ENCODE data around the gene MRPS18B. TPM values are rescaled to one million over a fixed set of nuclear protein-coding genes. Genes with fewer than 3 reads are reported as not detected.
"Not testable (repeated sequence)": the region's sequence is repeated elsewhere in the genome, so short reads cannot be mapped to it uniquely, and the experiment has no call there.

MRPS18B gene
- total RNA-seq, 1 experiment from 2014 or later, result 69.1 TPM

GRCh38 chr6:30592287-30592686, 25.4 kb upstream of the MRPS18B start:
- ChIA-PET POLR2A (no interaction called here), CTCF (no interaction called here)

GRCh38 chr6:30597315-30598144, 20.1 kb upstream of the MRPS18B start:
- peak; percentile 88 for ATAC-seq
- BruUV-seq (replicated peaks), result not testable (repeated sequence)

More at GRCh38 chr6:30592287-30592686, 25.4 kb upstream of the MRPS18B start:
- H3K36me3 ChIP-seq (ENCODE audit: control insufficient read depth, insufficient read depth, low read length), result peaks cover 11% of the 10 kb centered on the region; the same call in 1 of the 2 replicates
- no peaks in the 10 kb centered on the region for H3K27me3 ChIP-seq (ENCODE audit: control insufficient read depth, insufficient read depth, low read length)
- intact Hi-C loops (cut with micrococcal nuclease; ENCODE audit: unreplicated experiment), result no loop called here
- no peak overlapping the region for H3K27ac ChIP-seq (ENCODE audit: low read length)
- no peaks in the 10 kb centered on the region for H3K9me3 ChIP-seq (ENCODE audit: control insufficient read depth, insufficient read depth, low read depth, low read length)
- H3K4me1 ChIP-seq (ENCODE audit: control insufficient read depth, insufficient read depth, low read length), result no peaks in the 10 kb centered on the region
- DNase-seq (ENCODE audit: low read depth, low spot score) (no peak), ATAC-seq (no peak)
- TF ChIP-seq POLR2AphosphoS5 (IDR thresholded peaks at IDR 0.05; ENCODE audit: low read depth, low read length) (no peak), TCF7L2 (IDR thresholded peaks at IDR 0.05; ENCODE audit: low read depth, low read length) (no peak), CTCF (IDR thresholded peaks at IDR 0.05) (no peak), SIN3A (IDR thresholded peaks at IDR 0.05; ENCODE audit: borderline replicate concordance, insufficient read depth, low read depth, low read length) (no peak), REST (IDR thresholded peaks at IDR 0.05; ENCODE audit: insufficient read depth in 1 of 2, low read depth in 2 of 2, low read length in 1 of 2) (no peak)
- in situ Hi-C loops (cut with HindIII; ENCODE audit: low pct_unique_long_range_greater_than_20kb, low sequenced_read_pairs), result no loop called here
- H3K4me3 ChIP-seq (ENCODE audit: low read depth in 2 of 2, low read length in 2 of 2), result no peak overlapping the region
- BruUV-seq (replicated peaks), result no TSS peak

More at GRCh38 chr6:30597315-30598144, 20.1 kb upstream of the MRPS18B start:
- TF ChIP-seq POLR2AphosphoS5 (IDR thresholded peaks at IDR 0.05; ENCODE audit: low read depth, low read length), result peak; percentile 41; the same call in 1 of the 2 replicates
- TF ChIP-seq CTCF (IDR thresholded peaks at IDR 0.05), result peak; percentile 89
- H3K9me3 ChIP-seq (ENCODE audit: control insufficient read depth, insufficient read depth, low read depth, low read length); H3K27me3 ChIP-seq (ENCODE audit: control insufficient read depth, insufficient read depth, low read length); H3K4me1 ChIP-seq (ENCODE audit: control insufficient read depth, insufficient read depth, low read length); in situ Hi-C loops (cut with HindIII; ENCODE audit: low pct_unique_long_range_greater_than_20kb, low sequenced_read_pairs); H3K4me3 ChIP-seq (ENCODE audit: low read depth in 2 of 2, low read length in 2 of 2); H3K27ac ChIP-seq (ENCODE audit: low read length); H3K36me3 ChIP-seq (ENCODE audit: control insufficient read depth, insufficient read depth, low read length): not testable (repeated sequence)
- POLR2A ChIA-PET, result interaction anchor here (1.0 to 2.6 kb wide), 2 partner anchors 16 to 20 kb away, joined by 4 to 8 read pairs; no protein-coding TSS in a partner anchor
- peak; percentile 80 for DNase-seq (ENCODE audit: low read depth, low spot score)
- intact Hi-C loops (cut with micrococcal nuclease; ENCODE audit: unreplicated experiment), result loop anchor here (5.0 kb wide), 1 partner anchor 115 kb away; no protein-coding TSS in a partner anchor
- CTCF ChIA-PET, result interaction anchor here (0.6 to 3.7 kb wide), 6 partner anchors 53 to 482 kb away, joined by 3 to 16 read pairs (median 3); no protein-coding TSS in a partner anchor
